DOHH2 (cell line): ENCODE results near the gene DDX43.

ENCODE experiments used
- H3F3A ChIP-seq: fragments of 200-600 bp; sonication (generic), shearing (Covaris generic); 2 replicates; pipeline ENCODE4 v1.6.0; 2016; ENCODE audit warnings: antibody characterized with exemption, mild to moderate bottlenecking; ENCODE audit not compliant: control insufficient read depth, insufficient read depth
- H3K27ac ChIP-seq: fragments of 200-600 bp; sonication (generic); 2 replicates; pipeline ENCODE4 v1.5.1; 2014; ENCODE audit warnings: low read depth, mild to moderate bottlenecking, low read length, moderate library complexity
- H3K27me3 ChIP-seq: fragments of 200-600 bp; sonication (generic); 2 replicates; pipeline ENCODE4 v1.6.1; 2014; ENCODE audit warnings: mild to moderate bottlenecking, low read length, mixed read lengths; ENCODE audit not compliant: control insufficient read depth
- H3K36me3 ChIP-seq: fragments of 200-600 bp; sonication (generic); 2 replicates; pipeline ENCODE4 v1.6.1; 2014; ENCODE audit warnings: mild to moderate bottlenecking, low read length, moderate library complexity, mixed read lengths; ENCODE audit not compliant: control insufficient read depth
- H3K4me1 ChIP-seq: fragments of 200-600 bp; sonication (generic); 2 replicates; pipeline ENCODE4 v1.6.1; 2014; ENCODE audit warnings: mild to moderate bottlenecking, low read length, mixed read lengths; ENCODE audit not compliant: control insufficient read depth
- H3K4me2 ChIP-seq: fragments of 200-600 bp; sonication (generic); 2 replicates; pipeline ENCODE4 v1.6.0; 2014; ENCODE audit warnings: mild to moderate bottlenecking, low read length, moderate library complexity
- H3K4me3 ChIP-seq: fragments of 200-600 bp; sonication (generic); 2 replicates; pipeline ENCODE4 v1.5.1; 2014; ENCODE audit warnings: mild to moderate bottlenecking, low read length, mixed read lengths
- H3K79me2 ChIP-seq: fragments of 200-600 bp; sonication (generic); 2 replicates; pipeline ENCODE4 v1.6.1; 2014; ENCODE audit warnings: mild to moderate bottlenecking, low read length, mixed read lengths; ENCODE audit not compliant: control insufficient read depth
- H3K9me2 ChIP-seq: fragments of 200-600 bp; sonication (generic); replicated peaks from 2 replicates; pipeline ENCODE4 v1.6.1; 2014; ENCODE audit warnings: mild to moderate bottlenecking, low read length, mixed read lengths; ENCODE audit not compliant: control insufficient read depth
- H3K9me3 ChIP-seq: fragments of 200-600 bp; sonication (generic); 2 replicates; pipeline ENCODE4 v1.6.1; 2014; ENCODE audit warnings: antibody characterized with exemption, low read length, mixed read lengths; ENCODE audit not compliant: control insufficient read depth, insufficient read depth
- H4K20me1 ChIP-seq: fragments of 200-600 bp; sonication (generic); 2 replicates; pipeline ENCODE4 v1.6.0; 2014; ENCODE audit warnings: low read depth, mild to moderate bottlenecking, antibody characterized with exemption, low read length, moderate library complexity; ENCODE audit not compliant: control insufficient read depth, insufficient read depth
- CTCF ChIP-seq: fragments of 200-600 bp; sonication (generic); IDR thresholded peaks from one replicate; pipeline ENCODE4 v1.5.1; 2014; ENCODE audit warnings: antibody characterized with exemption, mild to moderate bottlenecking, low read depth, low read length; ENCODE audit not compliant: poor library complexity, severe bottlenecking
- EZH2phosphoT487 ChIP-seq: fragments of 200-600 bp; sonication (generic); IDR thresholded peaks from 2 replicates; pipeline ENCODE4 v1.6.1; 2017; ENCODE audit warnings: borderline replicate concordance, mild to moderate bottlenecking, antibody characterized with exemption, low read length, moderate library complexity, mixed read lengths

DDX43 gene

GRCh38 chr6:73367761-73368355, 26.8 kb upstream of the DDX43 start:
- H4K20me1 ChIP-seq, result no peaks in the 10 kb centered on the region
- H3K27me3 ChIP-seq, result no peaks in the 10 kb centered on the region
- no peaks in the 10 kb centered on the region for H3K9me2 ChIP-seq
- no peaks in the 10 kb centered on the region for H3K9me3 ChIP-seq
- H3K79me2 ChIP-seq, result no peaks in the 10 kb centered on the region
- no peaks in the 10 kb centered on the region for H3K4me1 ChIP-seq
- H3K36me3 ChIP-seq, result no peaks in the 10 kb centered on the region
- H3F3A ChIP-seq, result no peaks in the 10 kb centered on the region
- H3K4me2 ChIP-seq, result no peak overlapping the region
- no peak overlapping the region for H3K4me3 ChIP-seq
- H3K27ac ChIP-seq, result no peak overlapping the region
- TF ChIP-seq CTCF, result no peak
- TF ChIP-seq EZH2phosphoT487, result no peak

GRCh38 chr6:73368675-73369074, 26.0 kb upstream of the DDX43 start:
- no peak overlapping the region for H3K4me3 ChIP-seq
- H3F3A ChIP-seq, result no peaks in the 10 kb centered on the region
- TF ChIP-seq CTCF (no peak), EZH2phosphoT487 (no peak)
- H3K9me3 ChIP-seq, result no peaks in the 10 kb centered on the region
- no peaks in the 10 kb centered on the region for H3K36me3 ChIP-seq
- no peak overlapping the region for H3K27ac ChIP-seq
- H3K9me2 ChIP-seq, result no peaks in the 10 kb centered on the region
- H3K4me2 ChIP-seq, result no peak overlapping the region
- H3K4me1 ChIP-seq, result no peaks in the 10 kb centered on the region
- no peaks in the 10 kb centered on the region for H3K79me2 ChIP-seq
- H3K27me3 ChIP-seq, result no peaks in the 10 kb centered on the region
- H4K20me1 ChIP-seq, result no peaks in the 10 kb centered on the region

- Histone ChIP-seq H3K27me3 (no peaks in the 10 kb centered on the region), H3K4me2 (no peak overlapping the region), H4K20me1 (no peaks in the 10 kb centered on the region), H3K9me2 (no peaks in the 10 kb centered on the region), H3K79me2 (no peaks in the 10 kb centered on the region), H3K36me3 (no peaks in the 10 kb centered on the region), H3K9me3 (no peaks in the 10 kb centered on the region), H3K4me3 (no peak overlapping the region), H3K4me1 (no peaks in the 10 kb centered on the region), H3K27ac (no peak overlapping the region), H3F3A (no peaks in the 10 kb centered on the region)
- no peak for TF ChIP-seq EZH2phosphoT487
- TF ChIP-seq CTCF, result no peak
Observed at GRCh38 chr6:73369157-73369556, 25.5 kb upstream of the DDX43 start.

GRCh38 chr6:73369563-73369962, 25.1 kb upstream of the DDX43 start, which contains the start of gene OOEP:
TSS of gene OOEP (minus strand) at chr6:73369897. CDS start at chr6:73369792, 105 bp downstream.
- H3K9me2 ChIP-seq, result no peaks in the 10 kb centered on the region
- no peak within 1 kb of the TSS for H3K4me3 ChIP-seq
- no peak within 1 kb of the TSS for H3K4me2 ChIP-seq
- H3K27me3 ChIP-seq, result no peaks in the 10 kb centered on the region
- H3K79me2 ChIP-seq, result no peaks in the 10 kb centered on the region
- H3K4me1 ChIP-seq, result no peaks in the 10 kb centered on the region
- no peaks in the 10 kb centered on the region for H3K36me3 ChIP-seq
- TF ChIP-seq EZH2phosphoT487 (no peak), CTCF (no peak)
- no peaks in the 10 kb centered on the region for H4K20me1 ChIP-seq
- no peak within 1 kb of the TSS for H3K27ac ChIP-seq
- H3F3A ChIP-seq, result no peaks in the 10 kb centered on the region
- no peaks in the 10 kb centered on the region for H3K9me3 ChIP-seq
